ENCODE data around the gene CAPN9.

- no peak for TF ChIP-seq POLR2AphosphoS5 (IDR thresholded peaks at IDR 0.05)
- TF ChIP-seq, protein P1, sequence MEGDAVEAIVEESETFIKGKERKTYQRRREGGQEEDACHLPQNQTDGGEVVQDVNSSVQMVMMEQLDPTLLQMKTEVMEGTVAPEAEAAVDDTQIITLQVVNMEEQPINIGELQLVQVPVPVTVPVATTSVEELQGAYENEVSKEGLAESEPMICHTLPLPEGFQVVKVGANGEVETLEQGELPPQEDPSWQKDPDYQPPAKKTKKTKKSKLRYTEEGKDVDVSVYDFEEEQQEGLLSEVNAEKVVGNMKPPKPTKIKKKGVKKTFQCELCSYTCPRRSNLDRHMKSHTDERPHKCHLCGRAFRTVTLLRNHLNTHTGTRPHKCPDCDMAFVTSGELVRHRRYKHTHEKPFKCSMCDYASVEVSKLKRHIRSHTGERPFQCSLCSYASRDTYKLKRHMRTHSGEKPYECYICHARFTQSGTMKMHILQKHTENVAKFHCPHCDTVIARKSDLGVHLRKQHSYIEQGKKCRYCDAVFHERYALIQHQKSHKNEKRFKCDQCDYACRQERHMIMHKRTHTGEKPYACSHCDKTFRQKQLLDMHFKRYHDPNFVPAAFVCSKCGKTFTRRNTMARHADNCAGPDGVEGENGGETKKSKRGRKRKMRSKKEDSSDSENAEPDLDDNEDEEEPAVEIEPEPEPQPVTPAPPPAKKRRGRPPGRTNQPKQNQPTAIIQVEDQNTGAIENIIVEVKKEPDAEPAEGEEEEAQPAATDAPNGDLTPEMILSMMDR (IDR thresholded peaks at IDR 0.05), result no peak
These were observed 40.1 kb upstream of the CAPN9 start for GRCh38 chr1:230706887-230707731.

Measured in gastroesophageal sphincter (tissue), 3 donors.